ENCODE data around the gene B4GALNT4.

Gene B4GALNT4

GRCh38 chr11:350723-351255 is 18.5 kb upstream of the B4GALNT4 start:
- Histone ChIP-seq H3K4me2 (peak overlapping the region; percentile 67), H3K36me3 (no peaks in the 10 kb centered on the region), H3K9me3 (no peaks in the 10 kb centered on the region), H3K9ac (peak overlapping the region; percentile 39; the same call in 1 of the 2 replicates), H3K4me1 (peaks cover 73% of the 10 kb centered on the region), H3K27ac (peak overlapping the region; percentile 54), H4K20me1 (no peaks in the 10 kb centered on the region), H3K4me3 (no peak overlapping the region), H3K27me3 (no peaks in the 10 kb centered on the region)
- TF ChIP-seq Cebpa-rat (IDR thresholded peaks at IDR 0.05): no peak

- no peak for TF ChIP-seq Cebpa-rat (IDR thresholded peaks at IDR 0.05)
- Histone ChIP-seq H4K20me1 (no peaks in the 10 kb centered on the region), H3K9ac (no peak overlapping the region), H3K27me3 (no peaks in the 10 kb centered on the region), H3K4me2 (peak overlapping the region; percentile 67), H3K4me1 (peaks cover 74% of the 10 kb centered on the region), H3K27ac (0 out of 2 replicates have a peak overlapping the region, but pooled peaks have one; percentile 54), H3K36me3 (no peaks in the 10 kb centered on the region), H3K4me3 (no peak overlapping the region), H3K9me3 (no peaks in the 10 kb centered on the region)
These were observed 17.9 kb upstream of the B4GALNT4 start for GRCh38 chr11:351411-351810.

DNA sequence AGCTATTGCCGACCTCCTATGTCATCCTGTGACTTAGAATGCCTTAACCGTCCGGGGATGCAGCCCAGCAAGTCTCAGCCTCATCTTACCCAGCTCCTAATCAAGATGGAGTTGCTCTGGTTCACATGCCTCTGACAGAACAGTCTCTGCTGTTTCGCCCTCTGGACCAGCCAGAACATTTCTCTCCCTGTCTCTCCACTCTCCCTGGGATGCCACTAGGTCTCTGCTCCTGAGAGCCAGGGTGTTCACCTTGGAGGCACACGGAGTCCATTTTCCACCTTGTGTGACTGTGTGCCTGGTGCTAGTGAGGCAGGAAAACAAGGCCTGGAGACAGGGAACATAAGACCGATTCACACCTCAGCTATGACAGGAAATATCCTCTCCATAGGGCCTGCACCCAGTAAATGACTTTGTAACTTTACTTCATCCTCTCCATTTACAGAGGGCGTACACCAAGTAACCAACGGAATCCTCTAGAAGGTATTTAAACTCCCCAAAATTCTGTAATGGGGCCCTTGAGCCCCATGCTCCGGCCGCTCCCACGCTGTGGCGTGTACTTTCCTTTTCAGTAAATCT is 16.8 kb upstream of the B4GALNT4 start:
- Histone ChIP-seq H3K9ac (no peak overlapping the region), H3K4me2 (no peak overlapping the region)

GRCh38 chr11:353179-353873 is 16.0 kb upstream of the B4GALNT4 start:
- no peak overlapping the region for H3K9ac ChIP-seq
- H3K36me3 ChIP-seq: no peaks in the 10 kb centered on the region
- H3K4me1 ChIP-seq: peaks cover 70% of the 10 kb centered on the region
- no peaks in the 10 kb centered on the region for H3K27me3 ChIP-seq
- no peak for TF ChIP-seq Cebpa-rat (IDR thresholded peaks at IDR 0.05)
- no peaks in the 10 kb centered on the region for H4K20me1 ChIP-seq
- peak overlapping the region; percentile 37; the same call in 1 of the 2 replicates for H3K27ac ChIP-seq
- no peaks in the 10 kb centered on the region for H3K9me3 ChIP-seq
- H3K4me2 ChIP-seq: no peak overlapping the region; the same call in 1 of the 2 replicates
- no peak overlapping the region for H3K4me3 ChIP-seq

More for the DNA sequence above, 16.8 kb upstream of the B4GALNT4 start:
- no peak for TF ChIP-seq Cebpa-rat (IDR thresholded peaks at IDR 0.05)
- Histone ChIP-seq H3K4me3 (no peak overlapping the region), H3K4me1 (peaks cover 71% of the 10 kb centered on the region), H3K9me3 (no peaks in the 10 kb centered on the region), H3K36me3 (no peaks in the 10 kb centered on the region), H3K27me3 (no peaks in the 10 kb centered on the region), H3K27ac (no peak overlapping the region; the same call in 1 of the 2 replicates), H4K20me1 (no peaks in the 10 kb centered on the region)

- H3K27me3 ChIP-seq: no peaks in the 10 kb centered on the region
- peak overlapping the region; percentile 100 for H3K4me2 ChIP-seq
- H3K9ac ChIP-seq: peak overlapping the region; percentile 94
- no peaks in the 10 kb centered on the region for H4K20me1 ChIP-seq
- H3K36me3 ChIP-seq: no peaks in the 10 kb centered on the region
- peaks cover 7% of the 10 kb centered on the region for H3K9me3 ChIP-seq
- H3K27ac ChIP-seq: peak overlapping the region; percentile 100
- no peak for TF ChIP-seq Cebpa-rat (IDR thresholded peaks at IDR 0.05)
- peaks cover 74% of the 10 kb centered on the region for H3K4me1 ChIP-seq
- peak overlapping the region; percentile 67 for H3K4me3 ChIP-seq
These were observed 13.5 kb upstream of the B4GALNT4 start for GRCh38 chr11:355581-356458.

DNA sequence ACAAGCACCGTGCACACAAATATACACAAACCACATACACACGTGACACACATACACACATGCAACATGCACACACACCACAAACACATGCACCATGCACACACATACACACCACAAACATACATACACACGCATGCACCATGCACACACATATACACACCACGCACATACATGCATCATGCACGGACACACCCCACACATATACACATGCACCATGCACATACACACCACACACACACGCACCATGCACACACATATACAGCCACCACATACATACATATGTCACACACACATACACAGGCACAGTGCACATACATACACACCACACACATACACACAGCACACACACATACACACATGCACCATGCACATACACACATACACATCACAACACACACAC is 12.7 kb upstream of the B4GALNT4 start:
- Histone ChIP-seq H3K9ac (no peak overlapping the region), H3K4me1 (peaks cover 74% of the 10 kb centered on the region), H4K20me1 (no peaks in the 10 kb centered on the region), H3K4me2 (0 out of 2 replicates have a peak overlapping the region, but pooled peaks have one; percentile 100), H3K4me3 (no peak overlapping the region), H3K27me3 (no peaks in the 10 kb centered on the region), H3K27ac (no peak overlapping the region), H3K36me3 (no peaks in the 10 kb centered on the region), H3K9me3 (peaks cover 15% of the 10 kb centered on the region)
- no peak for TF ChIP-seq Cebpa-rat (IDR thresholded peaks at IDR 0.05)

GRCh38 chr11:357582-357981 is 11.7 kb upstream of the B4GALNT4 start:
- Histone ChIP-seq H3K27me3 (no peaks in the 10 kb centered on the region), H3K36me3 (no peaks in the 10 kb centered on the region), H3K4me1 (peaks cover 75% of the 10 kb centered on the region), H3K9ac (no peak overlapping the region), H3K9me3 (peaks cover 17% of the 10 kb centered on the region), H3K4me2 (peak overlapping the region; percentile 50; the same call in 1 of the 2 replicates), H3K27ac (no peak overlapping the region), H3K4me3 (no peak overlapping the region), H4K20me1 (no peaks in the 10 kb centered on the region)
- no peak for TF ChIP-seq Cebpa-rat (IDR thresholded peaks at IDR 0.05)

DNA sequence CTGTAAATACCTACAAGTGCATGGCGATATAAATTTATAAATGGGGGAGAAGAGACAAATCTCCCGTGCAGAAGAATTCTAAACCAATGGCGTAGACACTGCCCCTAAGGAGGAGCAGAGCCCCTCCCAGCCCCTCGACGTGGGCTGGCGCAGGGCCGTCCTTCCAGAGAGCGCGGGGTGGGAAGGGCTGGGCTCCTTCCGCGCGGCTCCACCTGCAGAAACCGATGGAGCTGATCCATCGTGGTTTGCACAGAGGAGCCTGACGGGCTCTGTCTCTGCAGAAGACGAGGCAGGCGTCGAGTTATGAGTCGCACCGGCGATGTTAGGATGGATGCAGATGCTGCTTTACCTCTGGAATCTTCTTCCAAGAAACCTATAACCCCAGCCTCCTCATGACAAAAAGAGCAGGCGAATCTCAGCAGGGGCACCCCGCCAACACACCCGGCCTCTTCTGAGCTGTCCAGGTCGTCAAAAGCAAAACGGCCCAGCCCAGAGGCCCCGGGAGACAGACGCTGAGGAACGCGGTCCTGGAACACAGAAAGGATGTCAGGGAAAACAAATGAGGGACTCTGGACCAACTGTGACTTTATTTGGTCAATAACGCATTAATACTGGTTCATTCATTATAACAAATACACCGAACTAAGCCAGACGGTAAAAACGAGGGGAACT is 11.0 kb upstream of the B4GALNT4 start:
- no peaks in the 10 kb centered on the region for H3K27me3 ChIP-seq
- peak overlapping the region; percentile 50 for H3K4me2 ChIP-seq
- H3K4me1 ChIP-seq: peaks cover 73% of the 10 kb centered on the region
- H3K4me3 ChIP-seq: no peak overlapping the region
- peaks cover 17% of the 10 kb centered on the region for H3K9me3 ChIP-seq
- TF ChIP-seq Cebpa-rat (IDR thresholded peaks at IDR 0.05): no peak
- no peaks in the 10 kb centered on the region for H4K20me1 ChIP-seq
- no peak overlapping the region for H3K9ac ChIP-seq
- H3K36me3 ChIP-seq: no peaks in the 10 kb centered on the region
- no peak overlapping the region for H3K27ac ChIP-seq

- Histone ChIP-seq H3K4me2 (peak overlapping the region; percentile 50), H3K9me3 (peaks cover 17% of the 10 kb centered on the region), H3K27ac (no peak overlapping the region), H3K4me1 (peaks cover 66% of the 10 kb centered on the region), H3K4me3 (no peak overlapping the region), H3K9ac (no peak overlapping the region), H3K27me3 (no peaks in the 10 kb centered on the region), H4K20me1 (no peaks in the 10 kb centered on the region), H3K36me3 (no peaks in the 10 kb centered on the region)
- no peak for TF ChIP-seq Cebpa-rat (IDR thresholded peaks at IDR 0.05)
These were observed 10.1 kb upstream of the B4GALNT4 start for GRCh38 chr11:359181-359714.
